A549 treated with Mapracorat at 1 μM for 4 hours (cell line): ENCODE measurements around the gene HM13. TPM values are rescaled to one million over a fixed set of nuclear protein-coding genes. Genes with fewer than 3 reads are reported as not detected.

Experiments
- total RNA-seq: library from RNA; stranded (reverse); fragments of 200-300 nt; extraction: Qiagen RNA extraction; gene quantifications from 5 replicates; pipeline ENCODE4 v1.2.3, GENCODE V29; 2022

The HM13 gene, protein sequence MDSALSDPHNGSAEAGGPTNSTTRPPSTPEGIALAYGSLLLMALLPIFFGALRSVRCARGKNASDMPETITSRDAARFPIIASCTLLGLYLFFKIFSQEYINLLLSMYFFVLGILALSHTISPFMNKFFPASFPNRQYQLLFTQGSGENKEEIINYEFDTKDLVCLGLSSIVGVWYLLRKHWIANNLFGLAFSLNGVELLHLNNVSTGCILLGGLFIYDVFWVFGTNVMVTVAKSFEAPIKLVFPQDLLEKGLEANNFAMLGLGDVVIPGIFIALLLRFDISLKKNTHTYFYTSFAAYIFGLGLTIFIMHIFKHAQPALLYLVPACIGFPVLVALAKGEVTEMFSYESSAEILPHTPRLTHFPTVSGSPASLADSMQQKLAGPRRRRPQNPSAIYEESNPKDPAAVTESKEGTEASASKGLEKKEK
- 207 to 265 TPM (median 240 TPM) in 5 replicates for total RNA-seq

DNA sequence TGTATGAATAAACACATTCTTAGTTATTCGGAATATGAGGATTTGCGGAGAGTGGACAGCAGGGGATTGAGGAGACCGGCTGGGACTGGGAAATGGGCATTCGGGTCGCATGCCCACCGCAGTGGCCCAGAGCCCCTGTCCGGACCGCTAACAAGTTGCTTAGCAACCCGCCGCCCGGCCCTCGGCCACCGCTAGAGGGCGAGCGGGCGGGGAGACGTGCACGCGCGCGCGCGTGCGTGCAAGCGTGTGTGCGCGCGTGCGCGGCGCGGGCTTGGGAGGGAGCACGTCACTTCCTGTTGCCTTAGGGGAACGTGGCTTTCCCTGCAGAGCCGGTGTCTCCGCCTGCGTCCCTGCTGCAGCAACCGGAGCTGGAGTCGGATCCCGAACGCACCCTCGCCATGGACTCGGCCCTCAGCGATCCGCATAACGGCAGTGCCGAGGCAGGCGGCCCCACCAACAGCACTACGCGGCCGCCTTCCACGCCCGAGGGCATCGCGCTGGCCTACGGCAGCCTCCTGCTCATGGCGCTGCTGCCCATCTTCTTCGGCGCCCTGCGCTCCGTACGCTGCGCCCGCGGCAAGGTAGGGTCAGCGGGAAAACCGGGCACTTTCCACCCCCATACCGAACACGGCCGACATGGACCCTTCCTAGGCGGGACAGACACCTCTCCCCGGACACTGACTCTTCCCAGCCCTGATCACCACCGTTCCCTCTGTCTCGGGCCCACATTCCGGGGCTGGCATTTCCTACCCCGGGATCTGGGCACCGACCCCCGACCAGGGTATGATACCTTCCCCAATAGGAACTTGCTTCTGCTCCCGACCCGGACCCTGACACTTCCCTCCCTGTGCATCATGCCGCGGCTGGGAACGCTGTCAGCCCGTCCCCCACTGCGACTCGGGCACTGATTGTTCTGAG is at the start of gene HM13:
HM13 (plus strand) TSS at position 289 of the 918 bp plus-strand sequence; CDS start at position 399, 110 bp downstream.

DNA sequence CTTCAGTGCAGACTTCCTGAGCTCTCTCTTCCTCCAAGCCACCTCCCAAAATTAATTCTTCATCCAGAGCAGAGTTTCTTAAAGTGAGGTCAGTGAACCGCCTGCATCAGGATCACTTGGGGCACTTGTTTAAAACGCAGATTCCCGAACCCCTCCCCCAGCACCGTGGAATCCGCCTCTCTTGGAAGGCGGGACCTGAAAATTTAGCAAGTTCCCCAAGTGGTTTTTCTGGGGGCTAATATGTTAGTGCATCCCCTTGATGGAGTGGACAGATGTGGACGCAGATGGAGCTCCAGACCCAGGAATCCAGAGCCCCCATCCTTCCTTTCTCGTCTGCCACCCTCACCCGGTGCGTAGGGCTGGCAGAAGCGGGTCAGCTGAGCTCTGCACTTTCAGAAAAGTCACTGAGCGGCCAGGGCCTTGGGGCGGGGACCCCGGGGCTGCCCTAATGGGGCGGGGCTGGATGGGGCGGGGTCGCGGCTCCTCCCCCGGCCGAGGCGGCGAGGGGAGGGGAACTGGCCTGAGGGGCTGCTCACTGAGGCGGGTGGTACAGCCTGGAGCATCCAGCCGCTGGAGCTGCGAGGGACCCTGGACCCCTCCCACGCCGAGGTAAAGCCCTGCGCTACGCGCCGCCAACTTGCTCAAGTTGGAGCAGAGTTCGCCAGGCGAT is 39.3 kb upstream of the HM13 start, which contains the start of the genes DEFB124 and REM1:
DEFB124 (minus strand) TSS at position 370 of the 670 bp plus-strand sequence. CDS start 2,114 bp downstream, outside the sequence.
REM1 (plus strand) TSS at position 531 of the 670 bp plus-strand sequence. CDS start 1,158 bp downstream, outside the sequence.

DNA sequence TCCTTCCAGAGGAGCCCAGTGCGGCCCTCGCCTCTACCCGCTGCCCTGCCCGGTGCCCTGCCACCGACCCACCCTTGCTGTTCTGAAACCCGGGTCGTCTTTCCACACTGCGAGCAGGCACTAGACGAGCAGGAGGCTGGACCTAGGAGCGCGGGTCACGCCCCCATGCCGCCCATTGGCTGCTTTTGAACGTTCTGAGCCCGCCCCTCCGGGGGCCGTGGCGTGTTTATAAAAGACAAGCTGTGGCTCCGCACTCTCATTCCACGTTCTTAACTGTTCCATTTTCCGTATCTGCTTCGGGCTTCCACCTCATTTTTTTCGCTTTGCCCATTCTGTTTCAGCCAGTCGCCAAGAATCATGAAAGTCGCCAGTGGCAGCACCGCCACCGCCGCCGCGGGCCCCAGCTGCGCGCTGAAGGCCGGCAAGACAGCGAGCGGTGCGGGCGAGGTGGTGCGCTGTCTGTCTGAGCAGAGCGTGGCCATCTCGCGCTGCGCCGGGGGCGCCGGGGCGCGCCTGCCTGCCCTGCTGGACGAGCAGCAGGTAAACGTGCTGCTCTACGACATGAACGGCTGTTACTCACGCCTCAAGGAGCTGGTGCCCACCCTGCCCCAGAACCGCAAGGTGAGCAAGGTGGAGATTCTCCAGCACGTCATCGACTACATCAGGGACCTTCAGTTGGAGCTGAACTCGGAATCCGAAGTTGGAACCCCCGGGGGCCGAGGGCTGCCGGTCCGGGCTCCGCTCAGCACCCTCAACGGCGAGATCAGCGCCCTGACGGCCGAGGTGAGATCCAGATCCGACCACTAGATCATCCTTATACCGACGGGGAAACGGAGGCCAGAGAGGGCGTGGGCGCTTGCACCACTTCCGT is 91.0 kb downstream of the HM13 start, which contains the start of gene ID1:
ID1 (plus strand) TSS at position 259 of the 871 bp plus-strand sequence; CDS start at position 358, 99 bp downstream.

Other genes starting within 250 kb of the HM13 start
- not detected in 5 replicates for gene DEFB116, start 205.9 kb upstream of the HM13 start, total RNA-seq
- not detected in 5 replicates for gene DEFB118, start 145.8 kb upstream of the HM13 start, total RNA-seq
- gene DEFB119, start 123.9 kb upstream of the HM13 start, total RNA-seq = not detected in 5 replicates
- not detected in 5 replicates for gene DEFB121, start 108.2 kb upstream of the HM13 start, total RNA-seq
- not detected in 5 replicates for gene DEFB123, start 73.8 kb upstream of the HM13 start, total RNA-seq
- gene DEFB124, start 39.3 kb upstream of the HM13 start, total RNA-seq = 0.29 to 0.44 TPM in 2 of 5 replicates, not detected in the others
- gene REM1, start 39.2 kb upstream of the HM13 start, total RNA-seq = 0.64 to 0.88 TPM (median 0.70 TPM) in 5 replicates
- 320 to 528 TPM (median 444 TPM) in 5 replicates for gene ID1, start 90.8 kb downstream of the HM13 start, total RNA-seq
- not detected in 5 replicates for gene COX4I2, start 123.5 kb downstream of the HM13 start, total RNA-seq
- gene BCL2L1, start 208.4 kb downstream of the HM13 start, total RNA-seq = 274 to 317 TPM (median 294 TPM) in 5 replicates
- gene TPX2, start 224.8 kb downstream of the HM13 start, total RNA-seq = 96.3 to 115 TPM (median 107 TPM) in 5 replicates